ENCODE results near the gene UNK. TPM values are rescaled to one million over a fixed set of nuclear protein-coding genes. Genes with fewer than 3 reads are reported as not detected.

Gene UNK
- total RNA-seq, 6 experiments from 2014 or later: 5.8 to 29.2 (median 11.1) TPM

- DNase-seq (no peak), ATAC-seq (no peak)
Measured at GRCh38 chr17:75834928-75835653, 50.5 kb downstream of the UNK start.

GRCh38 chr17:75835654-75835987, 51.0 kb downstream of the UNK start:
- ATAC-seq (no peak), DNase-seq (no peak)
- Histone ChIP-seq H3K27ac (no peak overlapping the region), H3K27me3 (no peaks in the 10 kb centered on the region), H3K36me3 (peaks cover 0 to 23% (median 1%) of the 10 kb centered on the region in 4 donors), H3K4me3 (no peak overlapping the region), H3K9me3 (no peaks in the 10 kb centered on the region), H3K4me1 (no peaks in the 10 kb centered on the region)
- intact Hi-C loops (cut with DNase I): no loop called here
- 100% methylated on average over 2 of the region's 9 CpGs for WGBS (ENCODE audit: insufficient coverage, low coverage, low lambda C conversion rate, missing lambda C conversion rate)
- TF ChIP-seq CTCF (IDR thresholded peaks at IDR 0.05) (no peak), POLR2A (IDR thresholded peaks at IDR 0.05) (no peak)

More at GRCh38 chr17:75834928-75835653, 50.5 kb downstream of the UNK start:
- no peak for TF ChIP-seq CTCF (IDR thresholded peaks at IDR 0.05)
- TF ChIP-seq POLR2A (IDR thresholded peaks at IDR 0.05): no peak
- intact Hi-C loops (cut with DNase I): no loop called here
- WGBS (ENCODE audit: insufficient coverage, low coverage, low lambda C conversion rate, missing lambda C conversion rate): 83% methylated on average over 6 of the region's 24 CpGs
- H3K27ac ChIP-seq: no peak overlapping the region
- no peak overlapping the region for H3K4me3 ChIP-seq
- H3K36me3 ChIP-seq: peaks cover 0 to 28% (median 1%) of the 10 kb centered on the region in 4 donors
- no peaks in the 10 kb centered on the region for H3K9me3 ChIP-seq
- H3K27me3 ChIP-seq: no peaks in the 10 kb centered on the region
- no peaks in the 10 kb centered on the region for H3K4me1 ChIP-seq

GRCh38 chr17:75836605-75837004, 52.0 kb downstream of the UNK start:
- Histone ChIP-seq H3K4me3 (no peak overlapping the region), H3K4me1 (no peaks in the 10 kb centered on the region), H3K36me3 (peaks cover 0 to 16% (median 1%) of the 10 kb centered on the region in 4 donors), H3K27ac (no peak overlapping the region), H3K9me3 (no peaks in the 10 kb centered on the region), H3K27me3 (no peaks in the 10 kb centered on the region)
- intact Hi-C loops (cut with DNase I): no loop called here
- TF ChIP-seq POLR2A (IDR thresholded peaks at IDR 0.05) (no peak), CTCF (IDR thresholded peaks at IDR 0.05) (no peak)
- ATAC-seq (no peak), DNase-seq (no peak)
- WGBS (ENCODE audit: insufficient coverage, low coverage, low lambda C conversion rate, missing lambda C conversion rate): 95% methylated on average over 6 of the region's 9 CpGs

DNA sequence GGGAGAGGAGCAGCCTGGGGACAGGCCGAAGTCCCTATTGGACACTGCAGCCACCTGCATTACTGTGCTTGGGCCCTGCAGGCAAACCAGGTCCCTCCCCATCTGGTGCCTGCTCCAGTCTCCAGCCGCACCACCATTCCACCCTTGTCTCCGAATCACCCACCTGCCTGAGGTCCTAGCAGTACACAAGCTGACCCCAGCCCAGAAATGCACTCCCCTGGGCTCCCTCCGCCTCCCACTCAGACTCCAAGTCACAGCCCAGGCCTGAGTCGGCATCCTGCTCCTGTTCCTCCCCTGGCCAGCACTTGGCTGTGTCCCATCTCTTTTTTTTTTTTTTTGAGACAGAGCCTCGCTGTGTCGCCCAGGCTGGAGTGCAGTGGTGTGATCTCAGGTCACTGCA, 53.3 kb downstream of the UNK start:
- H3K9me3 ChIP-seq: no peaks in the 10 kb centered on the region
- H3K4me1 ChIP-seq: no peaks in the 10 kb centered on the region
- peaks cover 0 to 15% (median 1%) of the 10 kb centered on the region in 4 donors for H3K36me3 ChIP-seq
- no peak overlapping the region for H3K4me3 ChIP-seq
- intact Hi-C loops (cut with DNase I): no loop called here
- H3K27me3 ChIP-seq: no peaks in the 10 kb centered on the region
- ATAC-seq (peak in 2 of 4 donors; percentile 5 to 28), DNase-seq (no peak)
- no peak overlapping the region for H3K27ac ChIP-seq
- TF ChIP-seq POLR2A (IDR thresholded peaks at IDR 0.05) (no peak), CTCF (IDR thresholded peaks at IDR 0.05) (no peak)
- WGBS (ENCODE audit: insufficient coverage, low coverage, low lambda C conversion rate, missing lambda C conversion rate): 83% methylated on average over 2 of the region's 7 CpGs

Data from right lobe of liver (tissue), 6 donors.